DMS79 treated with DMSO at 0.1 percent for 48 hours (cell line): ENCODE measurements around the gene CLSTN2.

Experiments used
- DNase-seq: peaks from one replicate; lab custom pipeline; 2025; lab: John Stamatoyannopoulos, UW

The CLSTN2 gene

GRCh38 chr3:140093742-140094141 is 158.8 kb downstream of the CLSTN2 start:
- peak; percentile 95 for DNase-seq

GRCh38 chr3:140094487-140094886 is 159.5 kb downstream of the CLSTN2 start:
- DNase-seq: no peak

- no peak for DNase-seq
Observed at GRCh38 chr3:140096037-140096436, 161.1 kb downstream of the CLSTN2 start.

GRCh38 chr3:140097874-140098635 is 163.1 kb downstream of the CLSTN2 start:
- peak; percentile 77 for DNase-seq

- no peak for DNase-seq
Observed at GRCh38 chr3:140100479-140100878, 165.5 kb downstream of the CLSTN2 start.

- DNase-seq: no peak
Observed at GRCh38 chr3:140103166-140103565, 168.2 kb downstream of the CLSTN2 start.

- no peak for DNase-seq
Observed at GRCh38 chr3:140103986-140104645, 169.1 kb downstream of the CLSTN2 start.

- no peak for DNase-seq
Observed at GRCh38 chr3:140113996-140114788, 179.2 kb downstream of the CLSTN2 start.

GRCh38 chr3:140114789-140115080 is 179.8 kb downstream of the CLSTN2 start:
- no peak for DNase-seq

GRCh38 chr3:140117096-140117526 is 182.1 kb downstream of the CLSTN2 start:
- peak; percentile 42 for DNase-seq

- DNase-seq: no peak
Observed at GRCh38 chr3:140122183-140122582, 187.2 kb downstream of the CLSTN2 start.

GRCh38 chr3:140128217-140128616 is 193.2 kb downstream of the CLSTN2 start:
- no peak for DNase-seq

- no peak for DNase-seq
Observed at GRCh38 chr3:140128631-140129030, 193.6 kb downstream of the CLSTN2 start.

- DNase-seq: no peak
Observed at GRCh38 chr3:140129768-140130284, 194.8 kb downstream of the CLSTN2 start.

- DNase-seq: no peak
Observed at GRCh38 chr3:140131895-140132294, 196.9 kb downstream of the CLSTN2 start.

- DNase-seq: no peak
Observed at GRCh38 chr3:140134231-140134965, 199.4 kb downstream of the CLSTN2 start.

- no peak for DNase-seq
Observed at GRCh38 chr3:140135461-140135860, 200.5 kb downstream of the CLSTN2 start.

- DNase-seq: no peak
Observed at GRCh38 chr3:140143367-140144069, 208.5 kb downstream of the CLSTN2 start.

- DNase-seq: no peak
Observed at GRCh38 chr3:140145528-140145927, 210.5 kb downstream of the CLSTN2 start.

GRCh38 chr3:140146668-140147067 is 211.7 kb downstream of the CLSTN2 start:
- no peak for DNase-seq

GRCh38 chr3:140147965-140148490 is 213.0 kb downstream of the CLSTN2 start:
- no peak for DNase-seq
